Measurements from ENCODE around the gene AGAP3. TPM values are rescaled to one million over a fixed set of nuclear protein-coding genes. Genes with fewer than 3 reads are reported as not detected.

AGAP3 gene
- total RNA-seq, 4 donors from 2014 or later: 49.0 to 75.2 (median 66.2) TPM

- Histone ChIP-seq H3K9me3 (no peaks in the 10 kb centered on the region), H3K27me3 (no peaks in the 10 kb centered on the region), H3K36me3 (peaks cover 0 to 3% of the 10 kb centered on the region in 2 donors), H3K27ac (no peak overlapping the region), H3K4me3 (replicated peaks in 1 of 3) (no peak overlapping the region), H3K4me1 (peaks cover 0 to 17% of the 10 kb centered on the region in 2 donors)
- TF ChIP-seq POLR2A (IDR thresholded peaks at IDR 0.05): no peak
- TF ChIP-seq, protein P1, sequence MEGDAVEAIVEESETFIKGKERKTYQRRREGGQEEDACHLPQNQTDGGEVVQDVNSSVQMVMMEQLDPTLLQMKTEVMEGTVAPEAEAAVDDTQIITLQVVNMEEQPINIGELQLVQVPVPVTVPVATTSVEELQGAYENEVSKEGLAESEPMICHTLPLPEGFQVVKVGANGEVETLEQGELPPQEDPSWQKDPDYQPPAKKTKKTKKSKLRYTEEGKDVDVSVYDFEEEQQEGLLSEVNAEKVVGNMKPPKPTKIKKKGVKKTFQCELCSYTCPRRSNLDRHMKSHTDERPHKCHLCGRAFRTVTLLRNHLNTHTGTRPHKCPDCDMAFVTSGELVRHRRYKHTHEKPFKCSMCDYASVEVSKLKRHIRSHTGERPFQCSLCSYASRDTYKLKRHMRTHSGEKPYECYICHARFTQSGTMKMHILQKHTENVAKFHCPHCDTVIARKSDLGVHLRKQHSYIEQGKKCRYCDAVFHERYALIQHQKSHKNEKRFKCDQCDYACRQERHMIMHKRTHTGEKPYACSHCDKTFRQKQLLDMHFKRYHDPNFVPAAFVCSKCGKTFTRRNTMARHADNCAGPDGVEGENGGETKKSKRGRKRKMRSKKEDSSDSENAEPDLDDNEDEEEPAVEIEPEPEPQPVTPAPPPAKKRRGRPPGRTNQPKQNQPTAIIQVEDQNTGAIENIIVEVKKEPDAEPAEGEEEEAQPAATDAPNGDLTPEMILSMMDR (IDR thresholded peaks at IDR 0.05): no peak
- intact Hi-C loops (cut with DNase I): no loop called here
- DNase-seq: no peak
- 92% methylated on average over 13 to 20 of the region's 20 CpGs for WGBS, 2 donors
These were observed 42.3 kb upstream of the AGAP3 start for GRCh38 chr7:151043959-151044358.

- Histone ChIP-seq H3K4me3 (replicated peaks in 1 of 3) (no peak overlapping the region), H3K4me1 (peaks cover 0 to 7% of the 10 kb centered on the region in 2 donors), H3K27me3 (no peaks in the 10 kb centered on the region), H3K36me3 (peaks cover 0 to 3% of the 10 kb centered on the region in 2 donors), H3K9me3 (no peaks in the 10 kb centered on the region), H3K27ac (no peak overlapping the region)
- intact Hi-C loops (cut with DNase I): no loop called here
- DNase-seq: no peak
- 82 to 84% methylated on average over 6 to 9 of the region's 11 CpGs for WGBS, 2 donors
- TF ChIP-seq, protein P1 (IDR thresholded peaks at IDR 0.05): no peak
- TF ChIP-seq POLR2A (IDR thresholded peaks at IDR 0.05): no peak
These were observed 41.0 kb upstream of the AGAP3 start for GRCh38 chr7:151045262-151045661.

- H3K36me3 ChIP-seq: peaks cover 0 to 3% of the 10 kb centered on the region in 2 donors
- DNase-seq: no peak
- WGBS, 2 donors: 88 to 93% methylated on average over 9 of the region's 9 CpGs
These were observed 40.3 kb upstream of the AGAP3 start for GRCh38 chr7:151045967-151046366.

GRCh38 chr7:151046603-151047573, 39.4 kb upstream of the AGAP3 start:
- H3K27ac ChIP-seq: no peak overlapping the region
- intact Hi-C loops (cut with DNase I): no loop called here
- H3K4me3 ChIP-seq (replicated peaks in 1 of 3): no peak overlapping the region
- H3K36me3 ChIP-seq: peaks cover 0 to 3% of the 10 kb centered on the region in 2 donors
- H3K27me3 ChIP-seq: no peaks in the 10 kb centered on the region
- H3K4me1 ChIP-seq: peaks cover 0 to 13% of the 10 kb centered on the region in 2 donors
- peak; percentile 29 to 44 for DNase-seq
- no peak for TF ChIP-seq POLR2A (IDR thresholded peaks at IDR 0.05)
- TF ChIP-seq, protein P1 (IDR thresholded peaks at IDR 0.05): no peak
- no peaks in the 10 kb centered on the region for H3K9me3 ChIP-seq
- 49 to 53% methylated on average over 11 to 13 of the region's 14 CpGs for WGBS, 2 donors

More at GRCh38 chr7:151045967-151046366, 40.3 kb upstream of the AGAP3 start:
- Histone ChIP-seq H3K4me3 (replicated peaks in 1 of 3) (no peak overlapping the region), H3K4me1 (peaks cover 0 to 10% of the 10 kb centered on the region in 2 donors), H3K9me3 (no peaks in the 10 kb centered on the region), H3K27ac (no peak overlapping the region), H3K27me3 (no peaks in the 10 kb centered on the region)
- TF ChIP-seq, protein P1 (IDR thresholded peaks at IDR 0.05): no peak
- TF ChIP-seq POLR2A (IDR thresholded peaks at IDR 0.05): no peak
- intact Hi-C loops (cut with DNase I): no loop called here
